HG02759 (cell line): ENCODE data around the gene USH1C.

Experiments
- ATAC-seq: cut with Tn5 transposase; IDR thresholded peaks from one replicate; pipeline ENCODE4 v1.9.1; 2021; ENCODE audit warnings: mild to moderate bottlenecking, moderate library complexity; ENCODE audit not compliant: unreplicated experiment

Gene USH1C

DNA sequence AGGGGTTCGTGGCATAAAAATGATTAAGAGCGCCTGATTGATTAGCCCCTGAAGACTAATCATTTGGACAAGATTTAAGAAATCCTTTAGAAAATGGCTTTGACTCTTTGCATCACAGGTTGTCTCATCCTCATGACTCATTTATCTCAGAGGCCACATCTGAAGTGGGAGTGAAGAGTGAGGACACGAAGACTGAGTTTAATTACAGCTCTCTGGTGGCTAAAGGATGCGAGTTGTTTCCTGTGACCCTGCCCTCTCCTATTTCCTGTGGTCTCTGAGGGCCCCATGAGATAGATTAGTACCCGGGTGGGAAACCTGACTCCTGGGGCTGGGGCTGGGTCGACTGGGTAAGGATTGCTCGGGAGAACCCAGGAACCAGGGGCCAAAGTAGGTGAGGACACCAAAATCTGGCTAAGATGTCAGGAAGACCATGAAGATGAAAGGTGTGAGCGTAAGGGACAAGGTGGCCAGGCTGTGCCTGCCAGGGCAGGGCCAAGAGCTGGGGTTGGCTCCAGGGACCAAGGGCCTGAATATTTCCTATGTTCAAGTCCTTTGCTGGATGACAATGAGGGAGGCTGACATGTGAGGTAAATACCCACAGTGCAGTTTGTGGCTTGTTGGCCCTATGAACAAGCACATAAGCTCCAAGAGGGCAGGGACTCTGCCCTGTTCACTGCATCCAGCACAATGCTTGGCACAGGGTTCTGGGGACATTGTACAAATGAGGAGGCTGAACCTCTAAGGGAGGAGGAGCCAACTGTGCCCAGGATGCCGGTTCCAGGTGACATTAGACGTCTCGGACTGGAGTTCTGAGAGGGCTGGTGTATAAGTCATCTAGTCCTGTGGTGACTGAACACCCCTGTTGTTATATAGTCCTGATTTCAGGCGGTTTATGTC lies 6.5 kb upstream of the USH1C start:
- ATAC-seq, result no peak

DNA sequence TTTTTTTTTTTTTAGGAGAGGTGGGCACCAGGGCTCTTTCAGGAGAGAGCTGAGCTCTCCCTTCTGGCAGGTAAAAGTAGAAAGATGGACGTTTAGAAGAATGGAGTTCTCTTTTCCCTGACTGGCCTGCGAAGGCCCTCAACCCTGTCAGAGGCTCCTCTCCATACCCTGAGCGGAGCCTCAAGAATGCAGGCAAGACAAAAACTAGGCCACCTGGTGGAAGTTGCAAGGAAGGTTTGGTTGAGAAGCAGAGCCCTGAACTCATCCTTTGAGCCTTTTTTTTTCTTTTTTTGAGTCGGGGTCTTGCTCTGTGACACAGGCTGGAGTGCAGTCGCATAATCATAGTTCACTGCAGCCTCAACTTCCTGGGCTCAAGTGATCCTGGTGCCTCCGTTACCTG lies 4.2 kb upstream of the USH1C start:
- no peak for ATAC-seq

DNA sequence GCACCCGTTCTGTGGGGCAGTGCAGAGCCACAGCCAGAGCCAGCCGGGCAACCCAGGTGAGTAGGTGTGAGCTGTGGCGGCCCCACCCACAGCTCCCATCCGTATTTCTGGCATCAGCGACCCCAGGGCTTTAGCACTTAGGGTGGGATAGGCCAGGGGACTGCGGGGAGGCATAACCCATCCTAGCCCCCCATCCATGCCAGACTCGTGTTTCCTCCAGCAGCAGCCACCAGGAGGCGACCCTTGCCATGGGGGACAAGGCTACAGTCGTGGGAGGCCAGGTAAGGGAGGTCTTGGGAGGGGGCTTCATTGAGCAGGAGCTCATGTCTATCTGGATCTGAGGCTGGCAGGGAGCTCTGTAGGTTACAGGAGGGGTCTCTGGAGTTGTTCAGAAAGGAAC lies 3.7 kb upstream of the USH1C start:
- ATAC-seq, result no peak

DNA sequence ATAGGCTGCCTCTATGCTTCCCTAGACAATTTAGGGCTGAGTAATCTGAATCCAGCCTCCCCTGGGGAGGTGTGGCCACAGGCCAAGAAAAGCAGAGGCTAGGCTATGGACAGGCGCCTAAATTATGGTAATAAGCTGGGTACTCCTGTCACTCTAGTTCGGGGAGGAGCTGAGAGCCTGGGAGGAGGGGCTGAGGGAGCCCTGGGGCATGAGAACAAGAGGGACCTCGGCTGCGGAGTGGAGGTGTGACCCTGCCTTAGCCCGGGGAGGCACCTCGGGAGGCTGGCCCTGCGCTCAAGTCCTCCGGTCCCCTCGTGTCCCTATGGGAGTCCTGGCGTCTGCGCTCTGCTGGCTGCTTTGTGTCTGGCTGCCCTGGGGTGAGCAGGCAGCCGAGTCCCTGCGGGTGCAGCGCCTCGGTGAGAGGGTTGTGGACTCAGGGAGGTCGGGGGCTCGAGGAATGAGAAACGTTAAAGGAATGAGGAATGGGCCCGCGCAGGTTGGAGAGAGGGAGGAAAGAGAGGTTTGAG lies 2.9 kb upstream of the USH1C start, which contains the start of gene OTOG:
TSS of gene OTOG (plus strand) at position 209 of the 527 bp plus-strand sequence. CDS start at position 323, 114 bp downstream.
- no peak for ATAC-seq

DNA sequence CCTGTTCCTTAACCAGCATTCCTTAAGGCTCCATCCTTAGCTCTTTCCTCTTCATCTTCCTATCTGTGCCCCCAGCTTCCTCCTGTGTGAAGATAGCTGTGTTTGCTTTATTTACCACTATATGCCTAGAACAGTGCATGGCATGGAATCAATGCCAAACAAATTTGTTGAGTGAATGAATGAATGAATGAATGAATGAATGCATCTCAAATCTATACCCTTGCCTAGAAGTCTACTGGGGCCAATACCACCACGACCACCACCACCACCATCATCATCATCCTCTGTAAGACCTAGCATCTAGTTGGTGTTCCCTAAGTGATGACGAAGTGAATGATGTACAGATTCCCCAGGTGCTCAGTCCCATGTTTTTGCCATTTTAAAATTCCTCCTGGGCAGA lies 2.0 kb upstream of the USH1C start:
- ATAC-seq, result no peak

DNA sequence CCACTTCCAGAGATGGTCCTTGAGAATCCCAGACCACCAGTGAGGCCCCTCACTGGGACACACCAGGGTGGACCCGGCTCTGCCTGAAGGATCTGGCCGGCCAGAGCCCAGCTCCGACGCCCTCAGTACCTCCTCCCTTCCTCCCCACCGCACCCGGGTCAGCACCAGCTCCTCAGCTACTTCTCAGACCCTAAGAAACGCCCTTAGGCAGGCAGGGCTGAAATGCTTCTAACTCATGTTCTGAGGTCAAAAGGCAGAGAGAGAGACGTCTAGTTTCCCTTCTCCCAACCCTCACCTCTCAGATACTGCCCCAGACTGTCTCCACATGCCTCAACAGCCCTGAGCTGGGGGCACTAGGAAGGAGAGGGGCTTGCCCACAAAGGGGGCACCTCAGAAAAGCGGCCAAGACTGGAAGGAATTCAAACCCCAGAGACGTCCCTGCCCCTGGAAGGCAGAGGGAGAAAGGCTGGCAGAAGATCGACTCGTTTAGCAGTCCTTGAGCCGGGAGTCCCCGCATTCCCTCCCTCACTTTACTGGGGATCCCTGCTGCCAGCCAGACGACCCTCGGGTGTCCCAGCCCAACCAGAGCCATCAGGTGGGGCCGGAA lies 539 bp downstream of the USH1C start:
- ATAC-seq, result no peak

DNA sequence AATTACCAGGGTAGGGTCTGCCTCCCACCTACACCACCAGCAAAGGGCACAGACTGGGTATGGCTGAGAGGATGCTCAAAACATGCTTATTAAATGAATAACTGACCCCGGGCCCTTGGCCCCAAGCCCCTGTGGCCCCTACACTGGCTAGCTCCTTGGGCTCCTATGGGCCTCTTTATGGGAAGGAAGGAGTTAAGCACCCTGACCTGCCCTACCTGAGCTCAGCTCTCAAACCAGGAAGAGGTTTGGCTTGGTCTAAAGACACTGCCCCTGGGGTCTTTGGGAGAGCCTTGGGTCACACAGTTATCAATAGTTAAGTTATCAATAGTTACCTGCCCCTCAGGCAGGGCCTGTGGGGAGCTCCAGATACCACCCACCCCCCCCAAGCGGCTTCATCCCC lies 1.2 kb downstream of the USH1C start:
- ATAC-seq, result no peak

DNA sequence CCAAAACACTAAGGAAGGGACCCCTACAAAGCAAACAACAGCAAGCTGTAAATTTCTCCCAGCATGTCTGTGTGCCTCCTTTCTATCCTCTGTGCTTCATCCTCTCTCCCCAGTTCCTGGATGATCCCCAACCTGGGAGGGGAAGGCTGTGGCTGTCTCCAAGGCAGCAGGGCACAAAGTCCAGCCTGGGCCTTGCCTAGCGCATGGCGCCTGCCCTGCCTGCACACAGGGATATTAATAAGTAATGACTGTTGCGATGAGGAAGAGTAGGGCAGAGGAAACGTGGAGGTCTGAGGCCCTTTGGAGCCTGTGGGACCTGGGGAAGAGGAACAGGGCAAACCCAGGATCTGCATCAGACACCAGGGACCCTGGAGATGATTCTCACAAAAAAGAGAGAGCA lies 2.0 kb downstream of the USH1C start:
- no peak for ATAC-seq

DNA sequence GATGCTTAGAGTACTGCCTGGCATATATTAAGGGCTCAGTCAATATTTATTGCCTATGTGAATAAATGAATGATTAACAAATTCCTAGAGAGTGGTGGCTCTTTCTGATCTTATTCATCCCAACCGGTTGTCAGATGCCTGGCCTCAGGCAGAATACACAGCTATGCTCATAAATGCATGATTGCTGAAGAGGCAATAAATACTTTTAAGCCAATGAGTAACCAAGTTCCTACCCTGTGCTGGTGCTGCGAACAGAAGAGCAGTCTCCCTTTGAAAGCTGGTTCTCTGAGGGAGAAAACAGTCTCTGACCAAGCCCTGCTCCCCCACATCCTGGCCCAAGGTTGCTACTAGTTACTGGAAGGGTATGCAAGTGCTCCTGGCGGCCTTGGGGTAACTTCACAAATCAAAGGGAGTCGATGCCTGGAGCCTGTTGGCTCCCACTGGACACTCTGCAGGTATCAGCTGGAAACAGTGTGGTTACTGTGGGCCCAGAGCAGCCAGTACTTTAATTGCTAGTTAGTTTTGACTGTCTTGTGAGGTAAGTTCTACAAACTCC lies 2.8 kb downstream of the USH1C start:
- ATAC-seq, result no peak

DNA sequence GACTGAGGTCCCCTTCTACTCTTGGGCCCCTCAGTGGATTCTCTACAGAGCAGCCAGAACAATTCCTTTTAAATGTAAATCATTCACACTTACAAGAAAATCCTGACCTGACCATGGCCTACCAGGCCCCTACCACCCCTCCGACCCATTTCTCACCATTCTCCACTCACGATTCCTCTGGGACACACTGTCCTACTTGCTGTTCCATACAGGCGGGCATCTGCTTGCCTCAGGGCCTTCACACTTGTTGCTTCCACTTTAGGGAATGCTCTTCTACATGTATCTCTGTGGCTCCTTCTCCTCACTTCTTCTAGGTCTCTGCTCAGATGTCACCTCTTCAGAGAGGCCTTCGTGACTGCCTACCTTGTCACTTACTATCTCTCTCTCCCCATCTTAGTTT lies 3.4 kb downstream of the USH1C start:
- no peak for ATAC-seq

DNA sequence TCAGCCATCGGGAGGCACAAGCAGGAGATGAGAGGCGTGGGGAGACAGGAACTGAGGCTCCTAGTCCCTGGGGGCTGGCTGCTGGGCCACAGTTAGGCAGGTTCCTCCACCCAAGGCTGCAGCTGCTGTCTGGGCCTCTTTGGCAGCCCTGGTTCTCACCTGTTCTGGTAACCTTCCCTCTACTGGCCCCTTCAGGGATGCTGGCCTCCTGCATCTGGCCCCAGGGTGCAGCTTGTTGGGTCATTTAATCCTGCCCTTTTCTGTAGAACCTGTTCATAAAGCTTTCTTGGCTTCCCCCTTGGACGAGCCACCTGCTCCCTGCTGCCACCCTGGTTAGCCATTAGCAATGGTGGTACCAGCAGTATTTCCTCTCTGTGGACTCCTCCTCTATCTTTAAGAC lies 5.5 kb downstream of the USH1C start:
- ATAC-seq, result no peak

DNA sequence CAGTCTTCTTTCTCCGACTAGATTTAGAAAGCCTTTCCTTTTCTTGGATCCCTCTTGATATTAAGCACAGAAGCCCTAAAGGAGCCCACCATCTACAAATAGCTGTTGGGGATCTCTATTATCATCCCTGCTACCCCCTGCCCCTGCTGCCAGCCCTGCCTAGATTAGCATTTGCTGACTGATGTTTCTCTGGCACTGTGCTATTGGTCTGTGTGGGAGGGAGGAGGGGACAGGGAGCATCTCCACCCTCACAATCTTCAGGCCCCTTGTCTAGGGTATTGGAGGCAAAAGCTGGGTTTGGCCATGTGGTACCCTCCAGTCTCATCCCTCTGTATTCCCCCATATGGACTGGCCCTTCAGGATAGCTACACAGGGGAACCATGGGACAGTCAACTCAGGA lies 6.2 kb downstream of the USH1C start:
- ATAC-seq, result no peak

DNA sequence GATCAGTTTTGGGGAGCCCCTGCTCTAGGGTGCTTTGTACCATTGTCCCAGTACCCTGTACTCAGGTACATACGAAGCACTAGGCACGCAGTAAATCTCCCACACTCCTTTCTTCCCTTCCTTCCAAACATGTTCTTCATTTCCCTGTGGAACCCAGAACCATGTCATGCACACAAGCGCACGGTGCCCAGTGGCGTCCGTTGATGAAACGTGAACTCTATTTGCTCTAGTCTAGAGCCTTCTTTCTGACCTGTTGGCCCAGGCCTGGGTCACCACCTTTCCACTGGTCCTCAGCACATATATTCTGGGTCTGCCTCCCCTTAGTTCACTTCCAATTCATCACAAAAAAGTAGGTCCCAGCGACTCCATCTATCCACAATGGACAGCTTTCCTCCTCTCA lies 7.0 kb downstream of the USH1C start:
- no peak for ATAC-seq

DNA sequence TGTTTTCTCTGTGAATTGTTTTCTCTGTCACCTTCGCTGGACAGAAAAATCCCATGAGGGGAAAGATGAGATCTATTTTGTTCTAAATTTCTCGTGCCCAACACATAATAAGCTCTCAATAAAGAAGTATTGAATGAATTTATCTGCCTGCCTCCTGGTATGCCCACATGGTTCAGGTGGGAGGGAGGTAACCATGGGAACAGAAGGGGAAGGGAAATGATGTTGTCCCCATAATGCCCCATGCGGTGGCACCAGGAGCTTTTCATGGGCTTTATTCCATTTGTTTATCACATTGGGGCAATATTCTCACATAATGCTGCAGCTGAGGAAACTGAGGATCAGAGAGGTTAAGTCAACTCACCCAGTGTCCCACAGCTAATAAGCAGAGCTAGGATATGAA lies 8.7 kb downstream of the USH1C start:
- no peak for ATAC-seq

DNA sequence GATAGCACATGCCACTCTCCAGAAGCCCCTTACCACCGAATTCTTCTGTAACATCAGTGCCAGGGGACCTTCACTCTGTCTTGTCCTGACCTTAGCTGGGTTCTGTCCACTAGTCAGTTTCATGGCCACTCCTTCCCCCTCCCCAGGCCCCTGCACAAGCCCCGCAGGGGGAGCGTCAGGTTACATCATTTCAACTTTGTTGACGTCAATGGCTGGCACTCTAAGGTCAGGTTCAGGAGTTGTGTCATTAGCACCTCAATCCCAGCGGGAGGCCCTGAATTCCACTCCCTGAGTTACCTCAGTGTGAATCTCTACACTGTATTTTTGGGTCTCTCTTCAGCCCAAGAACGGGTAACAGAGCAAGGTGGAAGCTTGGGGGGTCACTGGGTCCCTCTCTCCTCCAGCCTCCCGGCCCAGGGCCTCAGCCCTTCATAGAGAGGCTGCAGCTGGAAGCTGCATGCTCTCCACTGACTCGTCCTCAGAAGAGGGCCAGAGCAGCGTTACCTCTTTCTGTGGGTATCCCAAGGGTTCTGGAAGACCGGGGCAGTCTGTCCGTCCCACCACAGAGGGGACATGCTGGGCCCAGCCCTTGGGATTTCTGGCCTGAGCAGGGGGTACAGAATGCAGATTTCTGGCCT lies 10.3 kb downstream of the USH1C start:
- no peak for ATAC-seq

DNA sequence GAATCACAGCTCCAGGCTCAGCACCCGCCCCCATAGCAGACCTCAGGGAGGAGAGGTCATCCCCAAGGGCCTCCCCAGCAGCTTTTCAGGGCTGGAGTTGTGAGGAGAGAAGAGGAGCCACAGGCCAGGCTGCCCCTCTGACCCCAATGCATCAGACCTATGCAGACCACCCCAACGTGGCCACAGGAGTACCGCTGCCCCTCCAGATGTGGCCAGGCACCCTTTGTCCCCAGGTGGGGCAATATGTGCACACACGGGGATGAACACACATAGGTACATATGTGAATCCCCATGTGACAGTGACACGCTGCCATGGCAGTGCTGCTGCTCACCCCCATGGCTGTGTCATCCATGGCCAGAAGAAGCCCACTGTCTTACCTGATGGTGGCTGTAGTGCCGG lies 10.9 kb downstream of the USH1C start:
- ATAC-seq, result no peak

DNA sequence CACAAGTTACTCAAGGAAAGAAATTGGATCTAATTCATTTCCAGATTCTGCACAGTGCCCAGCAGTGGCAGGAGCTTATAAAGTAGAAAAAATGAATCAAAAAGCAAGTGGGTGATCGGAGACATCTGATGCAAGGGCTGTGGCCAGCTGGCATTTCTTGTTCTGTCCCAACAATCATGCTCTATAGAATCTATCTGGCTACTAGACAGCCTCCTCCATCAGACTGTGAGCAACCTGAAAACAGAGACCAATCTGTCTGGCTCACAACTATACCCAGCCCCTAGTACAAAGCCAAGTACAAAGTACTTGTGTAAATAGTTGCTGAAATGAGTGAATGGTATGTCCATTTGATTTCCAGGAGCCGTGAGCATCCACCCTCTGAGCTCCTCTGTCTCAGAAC lies 11.4 kb downstream of the USH1C start:
- ATAC-seq, result no peak

DNA sequence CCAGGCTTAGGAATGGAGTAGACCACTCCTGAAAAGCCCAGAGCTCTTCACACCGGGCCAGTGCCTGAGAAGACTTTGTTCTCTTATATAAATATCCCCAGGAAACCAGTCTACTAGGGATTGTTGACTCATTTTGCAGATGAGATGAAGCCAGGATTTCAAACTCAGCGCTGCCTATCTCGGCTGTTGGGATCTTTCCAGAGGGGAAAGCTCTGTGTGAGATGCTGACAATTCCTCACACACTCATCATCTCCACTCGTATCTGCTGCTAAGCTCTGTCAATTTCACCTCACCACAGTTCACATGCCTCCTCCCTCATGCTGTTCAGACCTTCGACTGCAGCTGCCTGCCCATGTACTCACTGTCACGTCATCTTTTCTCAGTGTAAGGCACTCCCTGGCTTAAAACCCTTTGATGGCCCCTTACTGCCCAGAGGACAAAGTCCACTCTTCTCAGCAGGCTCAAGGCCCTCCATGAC lies 12.5 kb downstream of the USH1C start:
- ATAC-seq, result no peak

DNA sequence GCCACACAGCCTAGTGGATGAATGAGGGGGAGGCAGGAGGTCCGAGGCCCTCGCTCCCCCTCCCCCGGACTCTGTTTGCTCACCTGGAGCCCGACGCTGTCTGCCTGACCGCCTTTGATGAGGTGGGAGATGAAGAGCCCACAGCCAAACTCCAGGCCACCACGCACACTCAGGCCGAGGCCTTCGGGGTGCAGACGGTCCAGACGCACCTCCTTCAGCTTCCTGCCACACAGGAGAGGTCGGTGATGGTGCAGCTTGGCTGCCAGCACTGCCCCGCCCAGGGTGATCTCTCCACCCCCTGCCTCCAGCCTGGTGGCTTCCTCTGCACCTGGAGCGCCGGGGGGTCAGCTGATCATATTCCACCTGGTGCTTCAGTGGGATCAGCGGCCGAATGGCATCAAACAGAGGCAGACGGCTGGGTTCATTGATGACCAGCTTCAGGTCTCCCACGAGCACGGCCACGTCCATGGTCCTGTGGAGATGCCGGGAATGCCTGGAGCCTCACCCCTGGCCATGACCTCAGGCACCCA lies 13.1 kb downstream of the USH1C start:
- ATAC-seq, result no peak

DNA sequence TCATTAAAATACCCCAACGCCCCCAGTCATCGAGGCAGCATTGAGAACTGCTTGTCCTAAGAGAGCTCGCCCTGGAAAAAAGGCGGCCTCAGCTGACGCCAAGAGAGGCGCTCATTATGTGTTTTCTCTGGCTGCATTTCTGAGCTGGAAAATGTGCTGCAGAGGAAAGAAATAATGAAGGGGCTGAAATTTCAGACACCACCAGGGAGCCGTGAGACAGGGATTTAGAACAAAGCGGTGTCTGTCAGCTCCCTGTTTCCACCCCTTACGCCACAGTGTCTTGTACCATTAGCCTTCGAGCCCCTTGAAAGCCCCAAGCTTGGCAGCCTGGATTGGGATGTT lies 14.4 kb downstream of the USH1C start:
- ATAC-seq, result no peak
